Activated T-cell treated with anti-CD3 and anti-CD28 coated beads for 1 hour (primary cell): ENCODE results near the gene SLC47A1.
A peak's percentile ranks its signal among the peaks of the same experiment; 100 is the strongest.
"Not testable (repeated sequence)": the region's sequence is repeated elsewhere in the genome, so short reads cannot be mapped to it uniquely, and the experiment has no call there.

Source experiments
- DNase-seq: peaks from one replicate; pipeline ENCODE4 v3.0.0-alpha.2; 2020; ENCODE audit warnings: low read depth

Gene SLC47A1, protein sequence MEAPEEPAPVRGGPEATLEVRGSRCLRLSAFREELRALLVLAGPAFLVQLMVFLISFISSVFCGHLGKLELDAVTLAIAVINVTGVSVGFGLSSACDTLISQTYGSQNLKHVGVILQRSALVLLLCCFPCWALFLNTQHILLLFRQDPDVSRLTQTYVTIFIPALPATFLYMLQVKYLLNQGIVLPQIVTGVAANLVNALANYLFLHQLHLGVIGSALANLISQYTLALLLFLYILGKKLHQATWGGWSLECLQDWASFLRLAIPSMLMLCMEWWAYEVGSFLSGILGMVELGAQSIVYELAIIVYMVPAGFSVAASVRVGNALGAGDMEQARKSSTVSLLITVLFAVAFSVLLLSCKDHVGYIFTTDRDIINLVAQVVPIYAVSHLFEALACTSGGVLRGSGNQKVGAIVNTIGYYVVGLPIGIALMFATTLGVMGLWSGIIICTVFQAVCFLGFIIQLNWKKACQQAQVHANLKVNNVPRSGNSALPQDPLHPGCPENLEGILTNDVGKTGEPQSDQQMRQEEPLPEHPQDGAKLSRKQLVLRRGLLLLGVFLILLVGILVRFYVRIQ

GRCh38 chr17:19533718-19534561 is at the start of gene SLC47A1:
Gene SLC47A1, plus strand, starts transcription at chr17:19533854. Its CDS starts 86 bp downstream, at chr17:19533940.
- DNase-seq = no peak

DNA sequence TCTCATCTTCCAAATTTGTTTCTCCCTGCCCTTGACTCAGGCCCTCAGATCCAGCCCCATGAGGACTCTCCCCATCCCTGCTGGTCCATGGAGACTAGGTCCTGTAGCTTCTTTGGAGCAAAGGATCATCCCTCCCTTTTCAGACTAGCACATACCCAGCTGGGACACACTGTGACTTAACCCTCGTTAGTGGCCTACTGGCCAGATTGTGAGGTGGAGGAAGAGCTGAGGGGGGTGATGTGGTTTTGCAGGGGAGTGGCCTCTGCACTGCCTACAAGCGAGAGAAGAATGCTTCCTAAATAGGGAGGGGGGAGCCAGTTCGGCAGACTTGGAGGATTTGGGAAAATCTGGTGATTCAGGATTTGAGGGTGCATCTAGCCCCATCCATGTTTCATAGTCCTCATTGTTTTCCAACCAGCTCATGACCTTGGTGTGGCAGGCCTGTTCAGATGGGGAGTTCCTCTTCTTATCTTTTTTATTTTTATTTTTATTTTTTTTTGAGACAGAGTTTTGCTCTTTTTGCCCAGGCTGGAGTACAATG is 47.8 kb upstream of the SLC47A1 start:
- DNase-seq = no peak

DNA sequence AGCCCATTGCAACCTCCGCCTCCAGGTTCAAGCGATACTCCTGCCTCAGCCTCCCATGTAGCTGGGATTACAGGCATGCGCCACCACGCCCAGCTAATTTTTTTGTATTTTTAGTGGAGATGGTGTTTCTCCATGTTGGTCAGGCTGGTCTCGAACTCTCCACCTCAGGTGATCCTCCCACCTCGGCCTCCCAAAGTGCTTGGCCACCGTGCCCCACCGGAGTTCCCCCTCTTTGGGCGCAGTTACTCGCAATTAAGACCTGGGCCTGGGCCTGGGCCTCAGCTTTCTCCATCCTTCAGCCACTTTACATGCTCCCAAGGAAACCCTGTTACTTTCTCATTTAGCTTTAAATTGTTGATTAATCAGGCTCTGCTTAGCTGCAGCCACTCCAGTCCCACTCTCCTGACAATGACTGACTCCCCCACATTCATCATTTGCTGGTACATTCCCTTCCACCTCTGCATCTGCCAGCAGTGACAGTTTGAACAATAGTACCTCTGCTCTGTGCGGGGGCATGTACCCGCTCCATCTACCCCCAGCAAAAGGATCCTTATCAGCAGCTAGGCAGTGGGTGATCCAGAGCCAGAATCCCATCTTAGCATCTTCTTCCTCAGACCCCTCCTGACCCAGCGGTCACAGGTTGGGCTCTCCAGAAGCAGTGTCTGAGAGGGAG is 47.2 kb upstream of the SLC47A1 start:
- no peak for DNase-seq

DNA sequence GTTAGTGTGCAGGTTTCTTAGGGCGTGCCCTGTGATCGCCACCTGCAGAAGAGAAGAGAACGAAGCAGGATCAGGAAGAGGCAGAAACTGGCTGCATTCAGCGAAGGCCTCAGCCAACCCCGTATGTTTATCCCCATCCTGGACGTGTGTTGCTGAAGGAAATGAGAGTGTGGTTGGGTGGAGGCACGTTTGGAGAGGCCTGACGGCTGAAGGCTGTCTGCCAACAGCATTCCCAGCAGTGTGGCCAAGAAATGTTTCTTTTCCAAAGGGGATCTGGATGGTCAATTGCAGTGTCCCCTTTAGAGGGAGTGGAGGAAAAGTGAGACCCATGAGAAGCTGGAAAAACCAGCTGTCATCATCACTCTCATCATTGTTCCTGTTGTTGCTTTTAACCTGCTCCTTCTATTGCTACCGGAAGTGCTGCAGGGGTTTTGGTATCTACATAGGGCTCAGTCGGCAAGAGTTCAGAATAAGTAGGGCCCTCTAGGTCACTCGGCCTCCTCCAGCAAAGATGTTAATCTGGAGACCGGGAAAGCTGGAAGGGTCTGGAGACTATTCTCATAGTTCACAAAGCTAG is 46.5 kb upstream of the SLC47A1 start:
- no peak for DNase-seq

DNA sequence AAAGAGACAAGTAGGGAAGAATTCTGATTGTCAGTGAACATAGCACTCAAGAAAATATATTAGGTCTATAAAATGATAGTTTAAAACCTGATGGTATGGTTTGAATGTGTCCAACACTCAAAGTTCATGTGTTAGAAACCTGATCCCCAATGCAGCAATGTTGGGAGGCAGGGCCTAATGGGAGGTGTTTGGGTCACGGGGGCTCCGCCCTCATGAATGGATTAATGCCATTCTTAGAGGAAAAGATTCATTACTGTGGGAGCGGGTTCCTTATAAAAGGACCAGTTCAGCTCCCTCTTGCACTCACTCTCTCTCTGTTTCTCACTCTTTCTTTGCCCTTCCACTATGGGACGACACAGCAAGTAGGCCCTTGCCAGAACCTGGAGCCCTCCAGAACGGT is 41.5 kb upstream of the SLC47A1 start:
- DNase-seq = no peak

GRCh38 chr17:19494961-19495806 is 38.5 kb upstream of the SLC47A1 start:
- DNase-seq = no peak

GRCh38 chr17:19495828-19496528 is 37.7 kb upstream of the SLC47A1 start:
- DNase-seq = no peak

- no peak for DNase-seq
Measured at GRCh38 chr17:19497624-19498023, 36.0 kb upstream of the SLC47A1 start.

- DNase-seq = no peak
Measured at GRCh38 chr17:19501219-19501618, 32.4 kb upstream of the SLC47A1 start.

- no peak for DNase-seq
Measured at GRCh38 chr17:19502517-19502916, 31.1 kb upstream of the SLC47A1 start.

DNA sequence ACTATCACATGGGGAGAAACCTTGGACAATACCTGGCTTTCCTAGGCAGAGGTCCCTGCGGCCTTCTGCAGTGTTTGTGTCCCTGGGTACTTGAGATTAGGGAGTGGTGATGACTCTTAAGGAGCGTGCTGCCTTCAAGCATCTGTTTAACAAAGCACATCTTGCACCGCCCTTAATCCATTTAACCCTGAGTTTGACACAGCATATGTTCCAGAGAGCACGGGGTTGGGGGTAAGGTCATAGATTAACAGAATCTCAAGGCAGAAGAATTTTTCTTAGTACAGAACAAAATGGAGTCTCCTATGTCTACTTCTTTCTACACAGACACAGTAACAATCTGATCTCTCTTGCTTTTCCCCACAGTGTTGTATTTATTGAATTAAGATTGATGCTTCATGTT is 28.1 kb upstream of the SLC47A1 start:
- not testable (repeated sequence) for DNase-seq

DNA sequence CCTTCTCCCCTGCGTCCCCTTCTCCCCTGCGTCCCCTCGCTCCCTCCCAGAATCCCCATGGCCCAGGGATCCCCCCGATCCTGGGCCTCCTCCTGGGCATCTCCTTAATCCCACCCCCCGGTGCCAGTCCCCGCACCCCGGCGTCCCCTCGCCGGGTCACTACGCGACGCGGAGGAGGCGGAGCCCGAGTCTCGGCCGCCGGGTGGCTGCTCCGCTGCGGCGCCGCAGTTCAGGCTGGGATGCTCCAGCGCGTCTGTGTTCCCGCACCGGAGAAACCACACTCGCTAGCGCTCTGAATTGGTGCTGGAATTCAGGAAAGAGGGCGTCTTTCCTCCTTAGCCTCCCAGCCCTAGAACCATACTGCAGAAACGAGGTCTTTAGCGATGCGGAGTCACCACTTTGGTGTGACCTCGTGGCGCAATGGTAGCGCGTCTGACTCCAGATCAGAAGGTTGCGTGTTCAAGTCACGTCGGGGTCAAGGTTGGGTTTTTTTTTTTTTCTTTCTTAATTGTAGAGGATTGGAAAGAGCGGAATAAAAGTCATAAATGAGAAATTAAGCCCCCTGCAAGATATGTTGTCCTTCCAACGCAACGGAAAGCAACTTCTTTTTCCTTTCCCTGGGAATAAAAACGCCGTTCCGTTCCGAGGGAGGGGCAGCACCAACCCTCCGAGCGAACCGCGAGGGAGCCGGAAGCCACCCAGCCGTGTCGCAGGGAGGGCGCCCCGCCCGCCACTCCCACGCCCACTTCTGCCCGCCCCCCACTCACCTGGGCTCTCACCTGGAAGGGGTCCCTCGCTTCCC is 25.7 kb upstream of the SLC47A1 start:
- DNase-seq = peak; percentile 80

GRCh38 chr17:19508577-19508867 is 25.1 kb upstream of the SLC47A1 start:
- DNase-seq = no peak

GRCh38 chr17:19509281-19509852 is 24.3 kb upstream of the SLC47A1 start:
- not testable (repeated sequence) for DNase-seq

DNA sequence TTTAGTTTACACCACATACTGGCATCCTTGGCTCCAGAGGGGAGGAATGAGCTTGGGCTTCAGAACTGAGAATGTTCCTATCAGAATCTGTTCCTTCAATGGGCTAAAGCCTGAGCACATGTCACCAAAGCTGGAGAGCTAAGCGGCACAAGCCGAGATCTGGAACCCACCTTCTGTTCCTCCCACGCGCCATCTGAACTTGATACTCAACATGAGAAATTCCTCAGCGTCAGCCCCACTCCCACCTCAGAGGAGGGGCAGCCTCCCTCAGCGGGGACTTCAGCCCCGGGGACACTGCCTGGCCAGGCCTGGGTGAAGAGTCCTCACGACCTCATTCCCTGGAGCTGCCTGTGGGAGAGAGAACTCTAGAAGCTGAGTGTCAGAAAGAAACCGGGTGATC is 22.8 kb upstream of the SLC47A1 start:
- DNase-seq = no peak

GRCh38 chr17:19513897-19514488 is 19.7 kb upstream of the SLC47A1 start:
- DNase-seq = peak; percentile 60

- DNase-seq = no peak
Measured at GRCh38 chr17:19517699-19518098, 16.0 kb upstream of the SLC47A1 start.
